IMR-90 (cell line): ENCODE data around the gene MRPS31. TPM values are rescaled to one million over a fixed set of nuclear protein-coding genes. Genes with fewer than 3 reads are reported as not detected.
"Not testable (repeated sequence)": the region's sequence is repeated elsewhere in the genome, so short reads cannot be mapped to it uniquely, and the experiment has no call there.

Source experiments
- ATAC-seq: fragments of 200-7000 bp; cut with Tn5 transposase; 2 replicates; pipeline ENCODE4 v1.9.1; 2020; ENCODE audit warnings: low read depth, mild to moderate bottlenecking, moderate library complexity
- BruUV-seq: library from RNA; stranded (reverse); fragments of 400-500 nt; replicated peaks from 2 replicates; lab custom pipeline; 2021; lab: Mats Ljungman, UMichigan
- CTCF ChIA-PET: fragments of 300-600 bp; formaldehyde crosslinking; extraction: SDS; loops from one replicate; lab custom pipeline; 2021; ENCODE audit warnings: antibody characterized with exemption; lab: Yijun Ruan, JAX
- POLR2A ChIA-PET: fragments of 300-600 bp; sonication (Branson Sonifier 250); formaldehyde crosslinking; loops from one replicate; lab custom pipeline; 2022; ENCODE audit warnings: antibody characterized with exemption; ENCODE audit not compliant: unreplicated experiment; lab: Charles Lee
- DNase-seq: peaks from one replicate; pipeline ENCODE4 v3.0.0; 2013
- H2AFZ ChIP-seq: replicated peaks from 2 replicates; pipeline ENCODE3; 2013; ENCODE audit warnings: low read length, mild to moderate bottlenecking; ENCODE audit not compliant: poor library complexity
- H2AK5ac ChIP-seq: 2 replicates; pipeline ENCODE4 v1.6.1; 2013; ENCODE audit warnings: low read depth, low read length, inconsistent platforms
- H2AK9ac ChIP-seq: replicated peaks from 2 replicates; pipeline ENCODE3; 2013; ENCODE audit warnings: mild to moderate bottlenecking, low read depth, low read length, moderate library complexity; ENCODE audit not compliant: poor library complexity
- H2BK120ac ChIP-seq: 2 replicates; pipeline ENCODE4 v1.6.1; 2013; ENCODE audit warnings: low read depth, low read length, inconsistent platforms
- H2BK15ac ChIP-seq: 3 replicates; pipeline ENCODE4 v1.6.1; 2013; ENCODE audit warnings: low read depth, low read length, inconsistent platforms
- H2BK20ac ChIP-seq: 2 replicates; pipeline ENCODE4 v1.6.1; 2013; ENCODE audit warnings: low read depth, mild to moderate bottlenecking, inconsistent platforms, low read length, moderate library complexity
- H2BK5ac ChIP-seq: 2 replicates; pipeline ENCODE4 v1.6.1; 2013; ENCODE audit warnings: mild to moderate bottlenecking, low read depth, low read length, inconsistent platforms; ENCODE audit not compliant: poor library complexity, severe bottlenecking
- H3K14ac ChIP-seq: replicated peaks from 2 replicates; pipeline ENCODE4 v1.6.1; 2013; ENCODE audit warnings: low read depth, low read length, inconsistent platforms
- H3K18ac ChIP-seq: 2 replicates; pipeline ENCODE4 v1.6.1; 2013; ENCODE audit warnings: low read depth, low read length, control low read depth
- H3K23ac ChIP-seq: 2 replicates; pipeline ENCODE4 v1.6.1; 2013; ENCODE audit warnings: low read depth, low read length, inconsistent platforms
- H3K27ac ChIP-seq: 2 replicates; pipeline ENCODE4 v1.5.1; 2013; ENCODE audit warnings: mild to moderate bottlenecking, control low read depth, low read length; ENCODE audit not compliant: insufficient read depth
- H3K27me3 ChIP-seq: 2 replicates; pipeline ENCODE4 v1.6.1; 2013; ENCODE audit warnings: low read length; ENCODE audit not compliant: control insufficient read depth, insufficient read depth
- H3K36me3 ChIP-seq: 2 replicates; pipeline ENCODE4 v1.6.1; 2013; ENCODE audit warnings: low read length, mixed read lengths; ENCODE audit not compliant: control insufficient read depth, insufficient read depth
- H3K4ac ChIP-seq: 2 replicates; pipeline ENCODE4 v1.6.1; 2013; ENCODE audit warnings: low read depth, low read length, inconsistent platforms
- H3K4me1 ChIP-seq: 2 replicates; pipeline ENCODE4 v1.6.1; 2013; ENCODE audit warnings: low read length, mixed read lengths; ENCODE audit not compliant: control insufficient read depth, insufficient read depth
- H3K4me2 ChIP-seq: 2 replicates; pipeline ENCODE4 v1.6.1; 2013; ENCODE audit warnings: low read depth, mild to moderate bottlenecking, control low read depth, low read length, moderate library complexity
- H3K4me3 ChIP-seq: 2 replicates; pipeline ENCODE4 v1.5.1; 2013; ENCODE audit warnings: low read depth, mild to moderate bottlenecking, control low read depth, low read length, moderate library complexity; ENCODE audit not compliant: insufficient read depth
- H3K56ac ChIP-seq: 2 replicates; pipeline ENCODE4 v1.6.1; 2013; ENCODE audit warnings: low read length, inconsistent platforms; ENCODE audit not compliant: insufficient read depth; ENCODE audit errors: extremely low read depth
- H3K79me1 ChIP-seq, 2 experiments: 2 replicates each; pipeline ENCODE4 v1.6.1; 2013; ENCODE audit warnings: low read length in 2 of 2, inconsistent platforms in 1 of 2, low read depth in 1 of 2
- H3K9ac ChIP-seq: 2 replicates; pipeline ENCODE4 v1.6.1; 2013; ENCODE audit warnings: low read depth, low read length, control low read depth
- H3K9me1 ChIP-seq: 2 replicates; pipeline ENCODE4 v1.6.1; 2013; ENCODE audit warnings: low read length, inconsistent platforms; ENCODE audit not compliant: insufficient read depth
- H3K9me3 ChIP-seq: 2 replicates; pipeline ENCODE4 v1.6.1; 2013; ENCODE audit warnings: low read length; ENCODE audit not compliant: control insufficient read depth, insufficient read depth
- H4K20me1 ChIP-seq: 2 replicates; pipeline ENCODE4 v1.6.1; 2013; ENCODE audit warnings: low read length, inconsistent platforms; ENCODE audit not compliant: insufficient read depth
- H4K5ac ChIP-seq: 2 replicates; pipeline ENCODE4 v1.6.1; 2013; ENCODE audit warnings: mild to moderate bottlenecking, low read depth, low read length, control low read depth
- H4K8ac ChIP-seq, 2 experiments: 2 replicates each; pipeline ENCODE4 v1.6.1; 2013; ENCODE audit warnings: low read depth in 2 of 2, low read length in 2 of 2, control low read depth in 1 of 2, inconsistent platforms in 1 of 2
- H4K91ac ChIP-seq: 2 replicates; pipeline ENCODE4 v1.6.1; 2013; ENCODE audit warnings: low read depth, low read length, inconsistent platforms; ENCODE audit not compliant: insufficient read depth
- WGBS, 2 experiments: methylation state at CpG; one replicate each; pipeline versions ENCODE4 v1.1.5 to v1.1.7; 2013; ENCODE audit warnings: missing lambda C conversion rate in 2 of 2; ENCODE audit not compliant: insufficient read length in 1 of 2; ENCODE audit errors: extremely low coverage in 2 of 2; 5-methylcytosine and 5-hydroxymethylcytosine counted together
- dilution Hi-C: fragments of 300-500 bp; cut with HindIII; formaldehyde crosslinking; loops from one replicate; pipeline ENCODE4 v1.14.3; 2018; ENCODE audit warnings: low sequenced_read_pairs; ENCODE audit not compliant: unreplicated experiment
- in situ Hi-C: fragments of 300-500 bp; cut with MboI; formaldehyde crosslinking; loops from 3 replicates; pipeline ENCODE4 v1.14.3; 2019; ENCODE audit warnings: low sequenced_read_pairs, inconsistent platforms, mixed read lengths
- intact Hi-C: fragments of 100-400 bp; cut with micrococcal nuclease; formaldehyde crosslinking; loops from 2 replicates; pipeline ENCODE4 v1.10.0; 2022
- polyA plus RNA-seq, 3 experiments: library from polyadenylated mRNA; depleted of rRNA; stranded (reverse); fragments of >200 nt; gene quantifications; 2 replicates each; pipeline ENCODE4 v1.2.3, GENCODE V29; 2012; ENCODE audit warnings: low replicate concordance in 1 of 3
- total RNA-seq: library from RNA; depleted of rRNA; stranded (reverse); fragments of >200 nt; gene quantifications from 2 replicates; pipeline ENCODE4 v1.2.3, GENCODE V29; 2012

The MRPS31 gene
- total and polyA plus RNA-seq, 2 of the 4 experiments (the other 2 are of a cell fraction) = 9.3 to 14.8 TPM

DNA sequence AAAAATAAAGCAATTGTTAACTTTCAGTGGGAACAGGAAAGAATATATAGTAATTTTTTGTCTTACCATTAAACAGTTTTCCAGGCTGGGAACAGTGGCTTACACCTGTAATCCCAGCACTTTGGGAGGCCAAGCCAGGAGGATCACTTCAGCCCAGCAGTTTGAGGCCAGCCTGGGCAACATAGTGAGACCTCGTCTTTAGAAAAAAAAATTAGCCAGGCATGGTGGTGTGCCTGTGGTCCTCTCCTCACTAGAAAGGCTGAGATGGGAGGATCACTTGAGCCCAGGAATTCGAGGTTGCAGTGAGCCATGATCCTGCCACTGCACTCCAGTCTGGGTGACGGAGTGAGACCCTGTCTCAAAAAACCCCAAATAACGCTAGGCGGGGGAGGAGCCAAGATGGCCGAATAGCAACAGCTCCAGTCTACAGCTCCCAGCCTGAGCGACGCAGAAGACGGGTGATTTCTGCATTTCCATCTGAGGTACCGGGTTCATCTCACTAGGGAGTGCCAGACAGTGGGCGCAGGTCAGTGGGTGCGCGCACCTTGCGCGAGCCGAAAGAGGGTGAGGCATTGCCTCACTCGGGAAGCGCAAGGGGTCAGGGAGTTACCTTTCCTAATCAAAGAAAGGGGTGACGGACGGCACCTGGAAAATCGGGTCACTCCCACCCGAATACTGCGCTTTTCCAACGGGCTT lies 36.3 kb downstream of the MRPS31 start:
- ATAC-seq, intact Hi-C loops, H4K8ac ChIP-seq, H3K9ac ChIP-seq, H3K4me3 ChIP-seq, H3K4ac ChIP-seq, H3K56ac ChIP-seq, BruUV-seq, H4K91ac ChIP-seq, H3K4me2 ChIP-seq, H4K20me1 ChIP-seq, H3K4me1 ChIP-seq, H2BK5ac ChIP-seq, H3K9me1 ChIP-seq, H3K79me1 ChIP-seq, H3K23ac ChIP-seq, CTCF ChIA-PET, H2AFZ ChIP-seq, POLR2A ChIA-PET, H3K9me3 ChIP-seq, H2BK20ac ChIP-seq, H3K18ac ChIP-seq, in situ Hi-C loops, H2BK15ac ChIP-seq, H3K27ac ChIP-seq, H3K27me3 ChIP-seq, dilution Hi-C loops, H2AK9ac ChIP-seq, H3K36me3 ChIP-seq, H4K5ac ChIP-seq, H3K14ac ChIP-seq, H2AK5ac ChIP-seq, H2BK120ac ChIP-seq, DNase-seq: not testable (repeated sequence)
- WGBS, 2 experiments = 99% methylated on average over 9 of the region's 24 CpGs; no CpG with 5 or more reads in 1 of the 2 experiments
